SH-SY5Y (cell line): ENCODE measurements around the gene KCNB1.

Source experiments
- GATA2 ChIP-seq: IDR thresholded peaks from 2 replicates; pipeline ENCODE4 v1.6.1; 2011; ENCODE audit warnings: mild to moderate bottlenecking, low read depth, low read length
- GATA3 ChIP-seq: IDR thresholded peaks from 2 replicates; pipeline ENCODE4 v1.6.1; 2011; ENCODE audit warnings: low read depth, mild to moderate bottlenecking, low read length, moderate library complexity

DNA sequence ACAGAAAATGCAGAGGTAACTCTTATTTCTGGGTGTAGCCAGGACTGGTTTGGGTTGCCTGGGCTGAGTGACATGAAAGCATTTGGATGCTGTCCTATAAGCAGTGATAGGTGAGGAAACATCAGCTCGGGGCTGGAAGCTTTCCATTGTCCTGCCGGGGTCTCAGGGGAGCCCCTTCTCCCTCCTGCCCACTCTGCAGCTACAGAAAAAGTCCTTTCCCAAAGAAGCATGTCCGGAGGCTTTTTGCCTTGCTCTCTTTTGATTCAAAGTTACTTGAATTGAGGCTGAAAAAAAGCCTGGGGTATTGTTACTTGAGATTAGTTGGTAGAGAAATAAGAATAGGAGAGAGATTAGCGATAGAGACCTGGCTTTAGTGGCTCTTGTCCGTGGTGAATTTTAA, 113.9 kb downstream of the KCNB1 start:
- TF ChIP-seq GATA3 (no peak), GATA2 (no peak)
